ENCODE measurements around the gene KCNH8.

KCNH8 gene

GRCh38 chr3:19392150-19392549, 243.8 kb downstream of the KCNH8 start:
- DNase-seq, result no peak

- no peak for DNase-seq
Measured at GRCh38 chr3:19394946-19395345, 246.6 kb downstream of the KCNH8 start.

- DNase-seq, result no peak
Measured at GRCh38 chr3:19396726-19397125, 248.4 kb downstream of the KCNH8 start.

GRCh38 chr3:19399356-19399755, 251.0 kb downstream of the KCNH8 start:
- DNase-seq, result no peak

GRCh38 chr3:19399836-19400235, 251.5 kb downstream of the KCNH8 start:
- no peak for DNase-seq

- no peak for DNase-seq
Measured at GRCh38 chr3:19420159-19420558, 271.8 kb downstream of the KCNH8 start.

GRCh38 chr3:19425825-19426224, 277.5 kb downstream of the KCNH8 start:
- no peak for DNase-seq

- no peak for DNase-seq
Measured at GRCh38 chr3:19427422-19428149, 279.3 kb downstream of the KCNH8 start.

GRCh38 chr3:19428729-19429128, 280.4 kb downstream of the KCNH8 start:
- DNase-seq, result no peak

GRCh38 chr3:19432669-19433068, 284.4 kb downstream of the KCNH8 start:
- DNase-seq, result no peak

- DNase-seq, result no peak
Measured at GRCh38 chr3:19436746-19437145, 288.4 kb downstream of the KCNH8 start.

GRCh38 chr3:19439944-19440343, 291.6 kb downstream of the KCNH8 start:
- no peak for DNase-seq

- DNase-seq, result no peak
Measured at GRCh38 chr3:19446138-19446537, 297.8 kb downstream of the KCNH8 start.

- DNase-seq, result no peak
Measured at GRCh38 chr3:19446687-19447086, 298.4 kb downstream of the KCNH8 start.

- DNase-seq, result no peak
Measured at GRCh38 chr3:19455546-19455945, 307.2 kb downstream of the KCNH8 start.

GRCh38 chr3:19456738-19457137, 308.4 kb downstream of the KCNH8 start:
- DNase-seq, result no peak

GRCh38 chr3:19457449-19457848, 309.1 kb downstream of the KCNH8 start:
- DNase-seq, result no peak

GRCh38 chr3:19467761-19468160, 319.5 kb downstream of the KCNH8 start:
- no peak for DNase-seq

GRCh38 chr3:19471138-19471537, 322.8 kb downstream of the KCNH8 start:
- DNase-seq, result no peak

GRCh38 chr3:19473971-19474580, 325.8 kb downstream of the KCNH8 start:
- no peak for DNase-seq

- no peak for DNase-seq
Measured at GRCh38 chr3:19476281-19476680, 328.0 kb downstream of the KCNH8 start.

- DNase-seq, result no peak
Measured at GRCh38 chr3:19485267-19485666, 337.0 kb downstream of the KCNH8 start.

GRCh38 chr3:19487386-19487785, 339.1 kb downstream of the KCNH8 start:
- no peak for DNase-seq

- DNase-seq, result no peak
Measured at GRCh38 chr3:19488939-19489338, 340.6 kb downstream of the KCNH8 start.

GRCh38 chr3:19489936-19490335, 341.6 kb downstream of the KCNH8 start:
- DNase-seq, result no peak
